ENCODE data around the gene KIAA1328. TPM values are rescaled to one million over a fixed set of nuclear protein-coding genes. Genes with fewer than 3 reads are reported as not detected.

Gene KIAA1328
- total RNA-seq, 4 donors from 2014 or later = 6.0 to 23.5 (median 11.1) TPM

DNA sequence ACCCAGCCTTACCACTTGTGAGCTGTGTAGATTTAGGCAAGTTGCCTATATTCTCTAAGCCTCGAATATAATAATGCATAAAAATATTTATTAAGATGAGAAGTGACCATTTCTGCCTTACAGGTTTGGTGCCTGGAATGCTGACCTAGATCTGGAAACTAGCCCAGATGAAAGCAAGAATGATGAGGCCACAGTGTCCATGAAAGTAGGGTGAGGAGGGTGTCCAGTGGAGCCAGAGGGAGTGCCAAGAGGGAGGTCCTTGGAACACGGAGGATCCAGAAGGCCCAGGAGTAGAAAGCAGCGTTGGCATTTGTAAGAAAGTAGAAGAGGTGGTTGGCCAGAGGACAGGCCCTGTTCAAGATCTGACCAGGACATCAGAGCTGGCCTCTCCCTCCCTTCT, 402.3 kb downstream of the KIAA1328 start:
- TF ChIP-seq, protein P1, sequence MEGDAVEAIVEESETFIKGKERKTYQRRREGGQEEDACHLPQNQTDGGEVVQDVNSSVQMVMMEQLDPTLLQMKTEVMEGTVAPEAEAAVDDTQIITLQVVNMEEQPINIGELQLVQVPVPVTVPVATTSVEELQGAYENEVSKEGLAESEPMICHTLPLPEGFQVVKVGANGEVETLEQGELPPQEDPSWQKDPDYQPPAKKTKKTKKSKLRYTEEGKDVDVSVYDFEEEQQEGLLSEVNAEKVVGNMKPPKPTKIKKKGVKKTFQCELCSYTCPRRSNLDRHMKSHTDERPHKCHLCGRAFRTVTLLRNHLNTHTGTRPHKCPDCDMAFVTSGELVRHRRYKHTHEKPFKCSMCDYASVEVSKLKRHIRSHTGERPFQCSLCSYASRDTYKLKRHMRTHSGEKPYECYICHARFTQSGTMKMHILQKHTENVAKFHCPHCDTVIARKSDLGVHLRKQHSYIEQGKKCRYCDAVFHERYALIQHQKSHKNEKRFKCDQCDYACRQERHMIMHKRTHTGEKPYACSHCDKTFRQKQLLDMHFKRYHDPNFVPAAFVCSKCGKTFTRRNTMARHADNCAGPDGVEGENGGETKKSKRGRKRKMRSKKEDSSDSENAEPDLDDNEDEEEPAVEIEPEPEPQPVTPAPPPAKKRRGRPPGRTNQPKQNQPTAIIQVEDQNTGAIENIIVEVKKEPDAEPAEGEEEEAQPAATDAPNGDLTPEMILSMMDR (IDR thresholded peaks at IDR 0.05) = no peak
- ATAC-seq (ENCODE audit: low FRiP score) (no peak), DNase-seq (ENCODE audit: low spot score) (no peak)

DNA sequence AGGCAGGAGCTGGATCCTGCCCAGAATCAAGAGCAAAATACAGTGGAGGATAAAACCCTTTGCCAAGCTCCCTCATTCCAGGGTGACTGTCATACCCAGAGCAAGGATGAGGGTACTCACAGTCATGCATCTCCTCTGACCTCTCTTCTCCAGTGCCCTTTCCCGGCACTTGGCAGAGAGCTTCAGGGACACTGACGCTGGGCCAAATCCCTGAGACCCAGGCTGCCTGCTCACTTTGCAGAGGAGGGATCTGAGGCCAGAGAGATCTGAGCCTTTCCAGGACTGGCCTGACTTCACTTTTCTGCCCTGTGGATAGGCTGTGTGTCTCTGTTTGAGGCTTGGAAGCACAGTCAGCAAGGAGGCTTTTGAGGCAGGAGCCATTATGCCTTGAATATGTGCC, 406.7 kb downstream of the KIAA1328 start:
- ATAC-seq (ENCODE audit: low FRiP score) = no peak
- DNase-seq (ENCODE audit: low spot score) = no peak
- TF ChIP-seq, protein P1 (IDR thresholded peaks at IDR 0.05) = no peak

DNA sequence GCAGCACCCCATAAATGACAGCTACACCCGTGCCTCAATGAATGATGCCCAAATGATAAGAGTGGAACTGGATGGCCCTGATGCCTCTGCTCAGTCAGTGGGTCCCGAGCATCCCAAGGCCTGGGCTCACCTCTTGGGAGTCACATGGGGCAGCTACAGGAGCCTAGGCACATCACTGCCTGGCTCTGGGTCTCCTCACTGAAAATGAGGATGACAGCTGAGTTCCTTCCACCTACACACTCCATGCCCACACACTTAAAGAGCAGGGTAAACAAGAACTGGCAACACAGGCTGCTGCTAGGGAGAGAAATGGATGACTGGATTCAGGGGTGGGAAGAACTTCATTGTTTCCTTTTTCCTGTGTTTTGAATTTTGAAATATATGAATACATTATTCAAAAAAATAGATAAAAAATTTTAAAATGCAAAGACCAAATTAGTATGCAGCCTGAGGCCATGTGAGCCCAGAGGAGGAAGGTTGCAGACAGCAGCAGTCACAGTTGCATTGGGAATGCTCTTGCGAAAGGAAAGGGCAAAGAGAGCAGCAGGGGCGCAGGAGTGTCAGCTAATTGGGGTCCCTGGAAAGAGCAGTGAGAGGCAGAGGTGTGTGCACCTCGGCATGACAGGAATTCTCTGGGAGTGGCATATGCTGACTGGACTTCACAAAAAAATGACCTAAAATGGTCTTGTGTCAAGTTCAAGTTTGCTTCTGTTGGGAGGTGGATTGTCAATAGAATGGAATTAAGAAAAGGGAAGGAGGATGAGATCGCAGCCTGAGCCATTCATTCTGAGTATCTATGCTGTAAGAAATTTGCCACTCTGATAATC, 409.6 kb downstream of the KIAA1328 start:
- TF ChIP-seq, protein P1 (IDR thresholded peaks at IDR 0.05) = no peak
- DNase-seq (ENCODE audit: low spot score) (no peak), ATAC-seq (ENCODE audit: low FRiP score) (no peak)

DNA sequence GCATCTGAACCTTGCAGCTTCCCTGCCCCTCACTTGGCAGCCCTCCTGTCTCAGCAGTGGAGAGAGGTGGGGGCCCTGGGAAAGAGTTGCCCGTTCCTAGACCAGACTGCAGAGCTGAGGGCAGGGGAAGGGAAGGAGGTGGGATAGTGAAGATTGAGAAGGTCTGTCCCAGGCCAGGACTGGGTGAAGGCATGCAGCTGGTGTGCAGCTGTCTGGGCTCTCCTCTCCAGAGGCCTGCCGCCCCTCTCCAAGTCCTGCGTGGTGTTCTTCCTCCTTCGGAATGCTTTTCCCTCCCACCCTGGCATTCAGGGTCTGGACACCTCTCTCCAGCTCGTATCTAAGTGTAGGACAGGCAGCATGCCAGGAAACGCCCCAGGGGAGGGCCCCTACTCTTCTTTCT, 413.2 kb downstream of the KIAA1328 start:
- no peak for ATAC-seq (ENCODE audit: low FRiP score)
- TF ChIP-seq, protein P1 (IDR thresholded peaks at IDR 0.05) = no peak
- no peak for DNase-seq (ENCODE audit: low spot score)

DNA sequence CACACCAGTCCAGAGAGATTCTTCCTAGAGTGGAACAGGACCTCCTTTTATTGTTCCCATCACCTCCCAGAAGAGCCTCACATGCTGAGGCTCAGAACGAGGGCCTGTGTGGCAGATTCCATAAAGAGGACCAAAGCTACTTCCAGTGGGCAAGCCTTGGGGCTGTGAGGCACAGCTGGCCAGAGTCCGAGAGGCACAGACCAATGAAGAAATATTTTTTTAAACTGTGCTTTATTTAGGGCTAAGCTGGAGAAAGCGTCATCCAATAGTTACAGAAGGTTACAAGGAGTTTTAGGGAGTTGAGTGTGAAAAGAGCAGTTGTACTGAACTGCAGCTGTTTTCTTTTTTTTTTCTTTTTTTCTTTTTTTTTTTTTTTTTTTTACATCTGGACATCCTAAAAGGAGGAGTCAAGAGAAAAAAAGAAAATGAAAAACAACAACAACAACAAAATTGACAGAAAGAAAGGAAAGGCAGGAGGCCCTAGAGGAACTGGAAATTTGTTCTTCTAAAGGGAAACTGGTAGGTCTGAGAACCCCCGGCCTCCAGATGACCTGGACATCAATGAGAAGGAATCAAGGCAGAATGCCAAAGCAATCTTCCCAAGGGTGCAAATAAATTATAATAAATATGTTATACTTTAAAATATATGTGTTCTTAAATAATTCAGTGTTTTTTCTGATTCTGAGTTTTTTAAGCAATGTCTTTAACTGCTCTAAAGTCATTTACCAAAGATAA, 414.1 kb downstream of the KIAA1328 start:
- DNase-seq (ENCODE audit: low spot score) (no peak), ATAC-seq (ENCODE audit: low FRiP score) (no peak)
- TF ChIP-seq, protein P1 (IDR thresholded peaks at IDR 0.05) = no peak

DNA sequence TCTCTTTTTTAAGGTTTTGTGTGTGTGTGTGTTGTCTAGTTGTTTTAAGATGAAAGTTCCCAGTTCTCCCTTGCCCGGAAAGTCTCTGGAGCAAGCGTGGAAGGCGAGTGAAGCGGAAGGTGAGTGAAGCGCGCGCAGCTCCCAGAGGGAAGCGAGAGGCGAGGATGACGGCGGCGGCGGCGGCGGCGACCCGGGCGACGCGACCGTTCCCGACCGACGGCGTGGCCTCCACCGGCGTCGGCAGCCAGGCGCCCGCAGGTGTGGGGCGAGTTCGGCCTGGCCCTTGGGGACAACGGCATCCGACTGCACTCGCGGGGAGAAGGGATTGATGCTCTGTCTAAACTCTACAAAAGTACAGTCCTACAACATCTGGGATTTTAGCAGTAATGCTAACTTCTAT, 414.8 kb downstream of the KIAA1328 start:
- TF ChIP-seq, protein P1 (IDR thresholded peaks at IDR 0.05) = no peak
- DNase-seq (ENCODE audit: low spot score) (no peak), ATAC-seq (ENCODE audit: low FRiP score) (no peak)

All from omental fat pad (tissue), 4 donors.